Keratinocyte (primary cell): Measurements from ENCODE around the gene TNC. TPM values are rescaled to one million over a fixed set of nuclear protein-coding genes. Genes with fewer than 3 reads are reported as not detected.

Experiments
- DNase-seq: peaks from one replicate; pipeline ENCODE4 v3.0.0-alpha.2; 2011; ENCODE audit warnings: low read depth, missing footprints, low spot score
- FAIRE-seq: peaks from 2 replicates; lab custom pipeline; 2011; peaks lifted over from hg19 to GRCh38; lab: Jason Lieb, UNC
- H2AFZ ChIP-seq: 2 replicates; pipeline ENCODE4 v1.6.0; 2012; ENCODE audit warnings: low read length, control low read depth, inconsistent platforms; ENCODE audit not compliant: control insufficient read depth
- H3K27ac ChIP-seq: 2 replicates; pipeline ENCODE4 v1.5.1; 2011; ENCODE audit warnings: low read length; ENCODE audit not compliant: control insufficient read depth, insufficient read depth
- H3K27me3 ChIP-seq: 3 replicates; pipeline ENCODE4 v1.6.0; 2011; ENCODE audit warnings: low read length; ENCODE audit not compliant: control insufficient read depth, insufficient read depth; ENCODE audit errors: extremely low read depth
- H3K36me3 ChIP-seq, 2 experiments: 2 replicates in 1 of 2; 3 replicates in 1 of 2; pipeline ENCODE4 v1.5.1; 2011; ENCODE audit warnings: low read length in 2 of 2, mild to moderate bottlenecking in 1 of 2; ENCODE audit not compliant: control insufficient read depth in 2 of 2, insufficient read depth in 2 of 2; ENCODE audit errors: extremely low read depth in 1 of 2
- H3K4me1 ChIP-seq: 3 replicates; pipeline ENCODE4 v1.5.1; 2011; ENCODE audit warnings: low read length; ENCODE audit not compliant: control insufficient read depth, insufficient read depth; ENCODE audit errors: extremely low read depth
- H3K4me2 ChIP-seq: 3 replicates; pipeline ENCODE4 v1.6.0; 2011; ENCODE audit warnings: low read depth, low read length; ENCODE audit not compliant: control insufficient read depth, insufficient read depth; ENCODE audit errors: extremely low read depth
- H3K4me3 ChIP-seq, 3 experiments: fragments of 200-600 bp in 1 of 3; sonication (generic) in 1 of 3; 2 replicates in 2 of 3; 3 replicates in 1 of 3; pipeline ENCODE4 v1.5.1; 2011 to 2016; ENCODE audit warnings: low read length in 3 of 3, mild to moderate bottlenecking in 3 of 3, control low read depth in 2 of 3, inconsistent platforms in 1 of 3, low read depth in 1 of 3, mixed read lengths in 1 of 3, mixed run types in 1 of 3, moderate library complexity in 1 of 3; ENCODE audit not compliant: control insufficient read depth in 2 of 3, insufficient read depth in 2 of 3; ENCODE audit errors: extremely low read depth in 1 of 3
- H3K79me2 ChIP-seq: 2 replicates; pipeline ENCODE4 v1.6.0; 2012; ENCODE audit warnings: low read length; ENCODE audit not compliant: control insufficient read depth, insufficient read depth
- H3K9ac ChIP-seq: 3 replicates; pipeline ENCODE4 v1.6.0; 2011; ENCODE audit warnings: low read length; ENCODE audit not compliant: control insufficient read depth, insufficient read depth; ENCODE audit errors: extremely low read depth
- H3K9me1 ChIP-seq: 3 replicates; pipeline ENCODE4 v1.6.0; 2011; ENCODE audit warnings: low read length; ENCODE audit not compliant: control insufficient read depth, insufficient read depth; ENCODE audit errors: extremely low read depth
- H3K9me3 ChIP-seq: 2 replicates; pipeline ENCODE4 v1.5.1; 2012; ENCODE audit warnings: low read depth, low read length; ENCODE audit not compliant: control insufficient read depth
- H4K20me1 ChIP-seq: 3 replicates; pipeline ENCODE4 v1.6.0; 2011; ENCODE audit warnings: low read length; ENCODE audit not compliant: control insufficient read depth, insufficient read depth; ENCODE audit errors: extremely low read depth
- EZH2 ChIP-seq: IDR thresholded peaks from one replicate; pipeline ENCODE4 v1.6.1; 2012; ENCODE audit warnings: inconsistent platforms, mild to moderate bottlenecking, low read length, moderate library complexity
- dilution Hi-C: fragments of 300-500 bp; cut with MboI; formaldehyde crosslinking; loops from one replicate; pipeline ENCODE4 v1.7.0; 2020; ENCODE audit warnings: low sequenced_read_pairs; ENCODE audit not compliant: extremely low pct_ligation_motif_present
- polyA plus RNA-seq, 5 experiments: library from polyadenylated mRNA; depleted of rRNA in 3 of 5; stranded (reverse) in 3 of 5; stranded (forward) in 1 of 5; unstranded in 1 of 5; fragments of >200 nt; gene quantifications; 1 replicate in 1 of 5; 2 replicates in 3 of 5; 3 replicates in 1 of 5; pipeline versions ENCODE4 v1.2.1 to v1.2.3, GENCODE V29; 2011 to 2012; ENCODE audit warnings: missing spikeins in 2 of 5, low read depth in 1 of 5, low replicate concordance in 1 of 5
- TF ChIP-seq, protein P1 (sequence below), 3 experiments: IDR thresholded peaks in 1 of 3; conservative IDR thresholded peaks in 1 of 3; optimal IDR thresholded peaks in 1 of 3; 2 replicates in 2 of 3; 3 replicates in 1 of 3; pipeline versions ENCODE3 to v1.5.1; 2011; ENCODE audit warnings: low read length in 3 of 3, mild to moderate bottlenecking in 3 of 3, moderate library complexity in 2 of 3, control low read depth in 1 of 3, inconsistent platforms in 1 of 3; ENCODE audit not compliant: insufficient read depth in 2 of 3; ENCODE audit errors: extremely low read depth in 1 of 3

The TNC gene
- polyA plus RNA-seq, 1 donor (not counting 4 experiments of a cell fraction or from before 2014, with no cell fraction given) = 58.7 TPM

DNA sequence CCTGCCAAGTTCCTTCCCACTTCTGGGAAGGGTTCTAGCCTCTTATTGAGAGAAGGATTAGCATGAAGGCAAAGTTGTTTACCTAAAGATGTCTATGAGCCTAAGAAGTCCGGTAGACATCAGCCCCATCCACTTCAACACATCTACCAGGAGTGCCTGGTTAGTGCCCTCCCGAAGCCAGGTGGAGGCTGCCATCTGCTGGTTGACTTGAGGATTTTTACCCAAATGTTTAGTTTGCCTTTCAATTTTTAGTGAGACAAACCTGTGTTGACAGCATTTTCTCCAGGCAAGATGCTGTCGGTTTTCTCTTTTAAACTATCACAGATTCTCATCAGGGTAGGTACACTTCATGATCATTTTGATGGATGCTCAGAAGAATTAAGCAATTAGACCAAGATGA lies 104.0 kb downstream of the TNC start:
- no peaks in the 10 kb centered on the region for H3K9me3 ChIP-seq
- DNase-seq = no peak
- TF ChIP-seq EZH2 = no peak
- TF ChIP-seq, protein P1, sequence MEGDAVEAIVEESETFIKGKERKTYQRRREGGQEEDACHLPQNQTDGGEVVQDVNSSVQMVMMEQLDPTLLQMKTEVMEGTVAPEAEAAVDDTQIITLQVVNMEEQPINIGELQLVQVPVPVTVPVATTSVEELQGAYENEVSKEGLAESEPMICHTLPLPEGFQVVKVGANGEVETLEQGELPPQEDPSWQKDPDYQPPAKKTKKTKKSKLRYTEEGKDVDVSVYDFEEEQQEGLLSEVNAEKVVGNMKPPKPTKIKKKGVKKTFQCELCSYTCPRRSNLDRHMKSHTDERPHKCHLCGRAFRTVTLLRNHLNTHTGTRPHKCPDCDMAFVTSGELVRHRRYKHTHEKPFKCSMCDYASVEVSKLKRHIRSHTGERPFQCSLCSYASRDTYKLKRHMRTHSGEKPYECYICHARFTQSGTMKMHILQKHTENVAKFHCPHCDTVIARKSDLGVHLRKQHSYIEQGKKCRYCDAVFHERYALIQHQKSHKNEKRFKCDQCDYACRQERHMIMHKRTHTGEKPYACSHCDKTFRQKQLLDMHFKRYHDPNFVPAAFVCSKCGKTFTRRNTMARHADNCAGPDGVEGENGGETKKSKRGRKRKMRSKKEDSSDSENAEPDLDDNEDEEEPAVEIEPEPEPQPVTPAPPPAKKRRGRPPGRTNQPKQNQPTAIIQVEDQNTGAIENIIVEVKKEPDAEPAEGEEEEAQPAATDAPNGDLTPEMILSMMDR (optimal IDR thresholded peaks at IDR 0.05 in 1 of 3, IDR thresholded peaks at IDR 0.05 in 1 of 3, conservative IDR thresholded peaks at IDR 0.05 in 1 of 3; ENCODE audit: extremely low read depth in 1 of 3, insufficient read depth in 2 of 3, low read length in 3 of 3) = peak; percentile 78 to 86 (median 82)

DNA sequence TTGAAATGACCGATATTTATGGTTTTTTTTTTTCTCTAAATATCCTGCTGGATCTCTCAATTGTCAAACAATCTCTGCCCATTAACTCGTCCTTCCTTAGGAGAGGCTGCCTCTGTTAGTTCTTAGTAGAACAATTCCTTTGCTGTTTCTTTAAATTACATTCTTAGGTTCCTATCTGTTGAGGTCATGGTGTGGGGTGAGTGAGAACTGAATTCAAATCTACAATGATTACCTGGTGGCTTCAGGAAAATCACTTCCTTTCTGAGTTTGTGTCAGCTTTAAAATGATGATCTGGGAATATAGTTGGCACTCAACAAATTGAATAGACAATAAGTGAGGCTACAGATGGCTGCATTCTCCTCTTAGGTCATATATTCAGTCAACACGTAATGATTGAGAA lies 105.5 kb downstream of the TNC start:
- peaks cover 3% of the 10 kb centered on the region for H3K4me1 ChIP-seq
- no peaks in the 10 kb centered on the region for H3K9me3 ChIP-seq
- no peak overlapping the region for H3K9ac ChIP-seq
- no peak overlapping the region for H3K4me3 ChIP-seq
- DNase-seq (no peak), FAIRE-seq (no peak)
- H3K9me1 ChIP-seq = no peaks in the 10 kb centered on the region
- no peaks in the 10 kb centered on the region for H3K79me2 ChIP-seq
- H2AFZ ChIP-seq = no peak overlapping the region
- TF ChIP-seq EZH2 = no peak
- TF ChIP-seq, protein P1 (optimal IDR thresholded peaks at IDR 0.05 in 1 of 3, IDR thresholded peaks at IDR 0.05 in 1 of 3, conservative IDR thresholded peaks at IDR 0.05 in 1 of 3; ENCODE audit: extremely low read depth in 1 of 3, insufficient read depth in 2 of 3, low read length in 3 of 3) = no peak
- H4K20me1 ChIP-seq = no peaks in the 10 kb centered on the region
- H3K4me2 ChIP-seq = no peak overlapping the region
- no peak overlapping the region for H3K27ac ChIP-seq
- peaks cover 5% of the 10 kb centered on the region for H3K27me3 ChIP-seq
- dilution Hi-C loops = loop anchor here (25.0 kb wide), 1 partner anchor 325 kb away; the partner anchor contains the start of gene TEX48
- no peaks in the 10 kb centered on the region for H3K36me3 ChIP-seq

More for the DNA sequence above, 104.0 kb downstream of the TNC start:
- Histone ChIP-seq H4K20me1 (no peaks in the 10 kb centered on the region), H2AFZ (no peak overlapping the region), H3K9me1 (no peaks in the 10 kb centered on the region), H3K36me3 (no peaks in the 10 kb centered on the region), H3K79me2 (no peaks in the 10 kb centered on the region), H3K27me3 (peaks cover 5% of the 10 kb centered on the region), H3K9ac (no peak overlapping the region), H3K4me3 (no peak overlapping the region), H3K4me2 (no peak overlapping the region), H3K4me1 (no peaks in the 10 kb centered on the region), H3K27ac (no peak overlapping the region)
- peak; percentile 94 for FAIRE-seq
- dilution Hi-C loops = loop anchor here (25.0 kb wide), 1 partner anchor 327 kb away; the partner anchor contains the start of gene TEX48
